ENCODE results near the gene CREB3L1.

GRCh38 chr11:46305295-46305694 lies 27.8 kb downstream of the CREB3L1 start:
- TF ChIP-seq CTCF (IDR thresholded peaks at IDR 0.05) (no peak), EP300 (IDR thresholded peaks at IDR 0.05) (no peak)

Data from esophagus muscularis mucosa (tissue), 3 donors.